GM19351 (cell line): Measurements from ENCODE around the gene LSM6.

ENCODE experiments used
- ATAC-seq: cut with Tn5 transposase; IDR thresholded peaks from one replicate; pipeline ENCODE4 v1.9.1; 2021; ENCODE audit warnings: mild to moderate bottlenecking, moderate library complexity; ENCODE audit not compliant: unreplicated experiment

LSM6 gene

DNA sequence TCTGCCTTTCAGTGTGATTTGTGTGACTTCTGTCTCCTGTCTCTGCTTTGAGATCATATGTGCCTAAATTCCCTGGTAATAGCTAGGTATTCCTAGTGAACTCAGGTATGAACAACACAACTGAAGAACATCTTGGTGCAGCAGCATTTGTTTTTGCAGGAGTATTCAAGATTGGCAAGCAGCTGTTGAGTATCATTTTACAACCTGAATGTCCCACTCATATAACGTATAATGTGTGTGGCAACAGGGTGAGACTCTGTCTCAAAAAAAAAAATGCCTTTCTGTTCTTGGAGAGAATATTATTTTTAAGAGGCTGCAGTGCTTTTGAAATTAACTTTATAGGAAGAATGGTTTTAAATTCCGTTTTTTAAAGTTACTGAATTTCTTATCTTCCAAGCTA lies 7.7 kb downstream of the LSM6 start:
- no peak for ATAC-seq

DNA sequence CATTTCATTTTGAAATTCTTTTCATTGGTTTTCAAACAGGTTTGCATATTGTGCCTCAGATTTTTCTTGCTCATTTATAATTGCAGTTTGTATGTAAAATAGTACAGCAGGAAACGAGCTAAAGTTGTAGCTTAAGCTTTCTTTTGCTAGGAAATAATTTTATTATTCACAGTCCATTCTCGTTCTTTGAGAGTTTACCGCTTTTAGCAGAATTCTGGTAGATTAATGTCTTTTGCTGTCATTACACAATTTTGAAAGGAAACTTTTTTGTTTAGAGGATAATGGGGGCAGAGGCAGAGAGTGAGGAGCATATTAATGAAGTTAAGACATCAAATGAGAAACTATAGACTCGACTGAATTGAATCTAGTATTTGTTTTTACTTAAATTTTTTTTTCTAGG lies 10.5 kb downstream of the LSM6 start:
- no peak for ATAC-seq

DNA sequence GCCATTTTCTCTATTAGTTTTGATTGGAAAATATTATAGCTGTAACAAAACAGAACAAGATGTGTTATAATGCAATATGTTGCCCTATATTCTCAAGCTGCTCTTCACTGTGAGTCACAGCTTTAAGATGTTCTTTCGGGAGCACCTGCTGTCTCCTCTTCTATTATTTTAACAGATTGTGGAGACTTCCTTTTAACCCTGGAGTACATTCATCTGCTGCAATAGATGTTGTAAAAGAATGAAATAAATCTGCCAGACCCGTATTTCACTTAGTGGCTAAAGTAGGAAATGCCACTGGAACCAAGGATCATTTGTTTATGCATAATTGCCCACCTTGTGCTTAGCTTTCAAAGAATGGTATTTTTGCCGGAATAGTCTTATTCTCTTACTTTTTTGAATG lies 11.1 kb downstream of the LSM6 start:
- ATAC-seq: no peak

DNA sequence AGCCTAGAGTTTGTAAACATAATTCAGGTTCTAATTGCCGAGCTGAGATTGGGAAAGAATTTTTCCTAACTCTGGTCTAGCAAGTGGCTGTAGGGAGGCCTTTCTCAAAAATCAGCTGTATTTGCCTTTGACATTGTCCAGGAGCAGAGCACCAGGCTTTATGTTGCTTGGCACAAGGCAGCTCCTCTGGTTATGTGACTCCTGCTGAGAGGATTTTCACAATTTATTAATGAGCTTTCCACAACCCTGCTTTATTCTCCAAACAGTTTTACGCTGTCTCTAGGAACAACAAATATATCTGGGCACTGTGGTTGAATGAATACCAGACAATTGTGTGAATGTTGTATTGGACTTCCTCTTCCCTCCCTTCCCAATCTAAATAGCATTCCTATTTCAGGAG lies 14.9 kb downstream of the LSM6 start:
- ATAC-seq: no peak

DNA sequence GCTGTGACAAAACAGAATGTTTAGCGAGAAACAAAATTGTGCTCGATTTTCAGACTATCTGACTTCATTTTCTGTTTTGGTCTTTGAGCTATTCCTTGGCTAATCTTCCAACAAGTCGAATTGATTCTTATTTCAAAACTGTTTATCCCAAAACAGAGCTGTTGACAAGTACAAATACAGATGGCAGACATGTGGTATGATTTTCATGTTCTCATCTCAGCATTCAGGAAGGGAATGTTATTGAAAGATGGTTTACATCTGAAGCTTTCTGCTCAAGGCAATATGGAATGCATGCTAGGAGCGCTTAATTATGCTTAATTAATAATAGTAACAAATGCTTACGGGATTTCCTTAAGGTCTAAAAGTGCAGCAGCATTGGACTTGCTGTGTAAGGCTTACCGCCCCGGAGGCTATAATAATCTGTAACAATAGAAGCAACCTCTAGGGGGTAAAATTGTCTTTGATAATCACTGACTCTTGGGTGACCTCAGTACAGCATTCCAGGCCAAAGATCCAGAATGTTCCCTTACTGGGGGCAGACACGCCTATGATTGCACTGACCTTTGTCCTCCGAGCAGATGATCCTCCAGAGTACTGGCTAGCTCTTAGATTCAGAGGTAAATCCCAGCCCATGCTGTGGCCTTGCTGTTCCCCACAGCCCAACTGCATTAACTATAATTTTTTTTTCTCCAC lies 16.4 kb downstream of the LSM6 start:
- ATAC-seq: no peak

DNA sequence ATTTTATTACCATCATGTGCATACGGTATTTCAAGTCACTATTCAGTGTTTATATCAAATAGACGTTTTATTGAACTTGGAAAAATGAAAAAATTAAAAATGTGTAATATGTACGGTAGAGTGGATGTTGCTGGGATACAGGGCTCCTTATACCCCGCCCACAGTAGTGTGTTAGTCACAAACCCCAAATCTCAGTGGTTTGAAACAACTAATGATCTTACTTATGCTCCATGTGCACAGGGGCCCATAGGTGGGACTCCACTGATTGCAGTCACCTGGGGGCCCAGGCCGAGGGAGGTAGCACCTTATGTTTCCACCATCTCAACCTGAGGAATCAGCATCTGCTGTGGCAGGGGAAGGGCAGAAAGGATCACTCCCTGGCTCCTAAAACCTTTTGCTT lies 18.1 kb downstream of the LSM6 start:
- no peak for ATAC-seq

DNA sequence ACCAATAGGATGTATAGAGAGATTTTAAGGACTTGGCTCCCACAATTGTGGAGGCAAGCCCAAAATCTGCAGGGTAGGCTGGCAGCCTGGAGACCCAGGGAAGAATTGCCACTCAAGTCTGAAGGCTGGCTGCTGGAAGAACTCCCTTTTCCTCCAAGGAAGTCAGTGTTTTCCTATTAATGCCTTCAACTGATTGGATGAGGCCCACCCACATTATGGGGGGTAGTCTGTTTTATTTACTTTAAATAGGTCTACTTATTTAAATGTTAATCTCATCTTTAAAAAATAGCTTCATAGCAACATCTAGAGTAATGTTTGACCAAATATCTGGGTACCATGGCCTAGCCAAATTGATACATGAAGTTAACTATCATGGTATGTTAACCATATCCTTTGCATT lies 18.7 kb downstream of the LSM6 start:
- no peak for ATAC-seq

DNA sequence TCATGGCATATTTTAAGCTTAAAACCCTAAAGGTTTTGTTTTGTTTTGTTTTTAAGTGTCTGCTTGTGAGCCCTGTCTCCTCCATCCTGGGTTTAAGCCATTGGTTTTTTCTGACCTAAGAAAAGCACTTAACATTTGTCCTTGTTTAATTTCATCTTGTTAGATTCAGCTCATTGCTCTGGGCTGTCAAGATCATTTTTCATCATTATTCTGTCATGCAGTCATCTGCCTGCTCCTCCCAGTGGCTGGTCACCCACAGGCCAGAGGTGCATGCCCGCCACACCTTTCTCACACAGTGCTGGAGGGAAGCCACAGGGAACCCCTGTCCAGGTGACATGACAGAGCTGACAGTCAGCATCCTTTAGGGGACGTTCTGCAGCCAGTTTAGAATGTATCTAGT lies 27.1 kb downstream of the LSM6 start:
- ATAC-seq: no peak

DNA sequence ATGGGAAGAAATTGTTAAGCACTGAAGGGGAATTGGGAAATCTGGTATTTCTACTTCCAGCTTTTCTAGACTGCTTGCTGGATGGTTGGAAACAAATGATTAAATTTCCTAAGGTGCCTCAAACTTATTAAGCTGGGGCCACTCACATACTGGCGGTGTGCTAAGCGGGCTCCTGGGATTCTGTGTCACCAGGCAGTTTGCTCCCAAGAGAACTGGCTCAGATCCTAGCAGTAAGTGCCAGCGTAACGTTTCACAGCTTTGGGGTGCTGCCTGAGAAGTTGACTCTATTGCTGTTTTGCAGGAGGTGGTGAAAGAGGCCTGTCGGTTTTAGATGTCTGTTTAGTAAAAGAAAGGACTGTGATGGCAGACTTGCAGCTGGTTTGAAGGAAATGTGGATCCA lies 31.9 kb downstream of the LSM6 start:
- no peak for ATAC-seq

DNA sequence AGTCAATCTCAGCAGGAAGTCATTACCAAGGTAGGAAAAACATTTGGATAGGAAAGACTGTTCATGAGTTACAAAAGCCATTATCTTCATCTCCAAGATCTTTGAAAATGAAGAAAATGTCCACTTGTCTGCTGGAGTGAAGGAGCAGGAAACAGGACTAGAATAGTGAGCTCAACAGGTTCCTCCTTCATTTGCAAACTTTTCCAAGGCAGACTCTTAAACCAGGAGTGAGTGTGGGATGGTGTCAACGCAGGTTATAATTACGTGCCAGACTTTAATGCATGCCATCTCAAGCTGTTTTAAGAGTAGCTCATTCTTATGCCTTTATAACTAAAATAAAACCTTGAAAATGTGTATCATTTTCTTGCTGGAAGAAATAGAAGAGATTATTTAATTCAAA lies 35.4 kb downstream of the LSM6 start:
- ATAC-seq: no peak

DNA sequence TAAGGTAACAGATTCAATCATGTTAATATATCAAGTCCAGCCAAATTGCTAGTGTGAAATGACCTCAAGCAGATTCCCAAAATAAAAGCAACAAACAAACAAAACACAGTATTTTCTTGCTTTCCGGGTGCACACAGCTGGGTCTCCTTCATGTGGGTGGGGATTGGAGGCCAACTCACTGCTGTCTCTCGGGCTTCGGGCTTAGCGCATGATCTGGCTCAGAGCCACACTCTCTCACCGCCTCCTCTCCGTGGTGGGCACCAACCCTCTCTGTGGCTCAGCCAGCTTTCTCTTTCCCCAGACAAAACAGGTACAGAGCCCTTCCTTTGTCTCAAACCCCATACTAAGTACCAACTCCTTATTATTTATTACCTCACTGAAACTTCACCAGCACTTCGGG lies 35.9 kb downstream of the LSM6 start:
- no peak for ATAC-seq

DNA sequence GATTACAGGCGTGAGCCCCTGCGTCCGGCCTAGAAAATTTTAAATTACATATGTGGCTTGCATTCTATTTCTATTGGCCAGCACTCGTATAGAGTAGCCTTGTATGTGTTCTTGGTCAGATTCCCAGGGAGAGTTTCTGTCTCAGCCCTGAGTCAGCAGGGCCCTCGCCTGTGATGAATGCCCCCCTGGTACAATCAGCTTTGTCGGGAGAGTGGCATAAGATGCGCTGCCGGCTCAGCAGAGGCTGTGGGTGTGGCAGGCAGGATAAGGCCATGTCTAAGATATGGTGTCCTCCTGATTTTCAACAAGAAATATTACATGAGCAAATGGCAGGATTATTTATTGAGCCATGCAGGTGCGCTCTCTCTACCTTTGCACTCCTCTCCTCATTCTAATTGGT lies 37.3 kb downstream of the LSM6 start:
- no peak for ATAC-seq

DNA sequence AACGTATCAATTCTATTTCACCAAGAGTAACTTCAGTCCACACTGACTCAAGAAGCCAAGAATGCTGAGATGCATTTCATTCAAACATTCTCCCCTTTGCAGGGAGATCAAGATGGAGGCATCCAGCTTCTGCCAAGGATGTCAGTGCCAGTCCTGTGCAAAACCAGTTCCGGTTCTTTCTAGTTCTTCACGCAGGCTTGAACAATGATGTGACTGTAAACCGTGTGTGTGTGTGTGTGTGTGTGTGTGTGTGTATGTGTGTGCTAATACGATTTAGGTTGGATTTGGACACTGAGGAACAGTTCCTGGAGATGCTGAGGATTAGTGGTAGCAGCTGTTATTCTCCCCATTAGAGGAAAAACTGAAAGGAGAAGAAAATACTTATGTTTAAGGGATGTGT lies 38.7 kb downstream of the LSM6 start, which contains the start of gene REELD1:
REELD1 (plus strand) TSS at position 301 of the 400 bp plus-strand sequence. CDS start 2,415 bp downstream, outside the sequence.
- ATAC-seq: no peak

DNA sequence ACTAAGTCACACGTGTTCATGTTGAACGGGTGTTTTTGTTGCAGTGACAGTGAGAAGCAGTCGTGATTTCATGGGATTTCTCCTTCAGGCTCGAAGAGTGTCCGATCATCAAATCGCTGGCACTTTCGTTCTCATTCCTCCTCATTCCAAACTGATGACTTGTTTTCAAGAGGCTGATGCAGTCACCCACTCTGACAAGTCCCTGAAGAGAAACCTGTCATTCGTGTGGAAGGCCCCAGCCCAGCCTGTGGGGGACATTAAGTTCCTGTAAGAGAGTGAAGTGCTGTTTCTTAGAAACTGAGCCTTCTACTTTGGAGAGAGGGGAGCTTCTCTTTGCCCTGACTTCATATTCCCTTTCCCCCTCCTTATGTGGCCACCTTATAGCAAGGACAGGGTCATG lies 46.8 kb downstream of the LSM6 start:
- ATAC-seq: no peak

DNA sequence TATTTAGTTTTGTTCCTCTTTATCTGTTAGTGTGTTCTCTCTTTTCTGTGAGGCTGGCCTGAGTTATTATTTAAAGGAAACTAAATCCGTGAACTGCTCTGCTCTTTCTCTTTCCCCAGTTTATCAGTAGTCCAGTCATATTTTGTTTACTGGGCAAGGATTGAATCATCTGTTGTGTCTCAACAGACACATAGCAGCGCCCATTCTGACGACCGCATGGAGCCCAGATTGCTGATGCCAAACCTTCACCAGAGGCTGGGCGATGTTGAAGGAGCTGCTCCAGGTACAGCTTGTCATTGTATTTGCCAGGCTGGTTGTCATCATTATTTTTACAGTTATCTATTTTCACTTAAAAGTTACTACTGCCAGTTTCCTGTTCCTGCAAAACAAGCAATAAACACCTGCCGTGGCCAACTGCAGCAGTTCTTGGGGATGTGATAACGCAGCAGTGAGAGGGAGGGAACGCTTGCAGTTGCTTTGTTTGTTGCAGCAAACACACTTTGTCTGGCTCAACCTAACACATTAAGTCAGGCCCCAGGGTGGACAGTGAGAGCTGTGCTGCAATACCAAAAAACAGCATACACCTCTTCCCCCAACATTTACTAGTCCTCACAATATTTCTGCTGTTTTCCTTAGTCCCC lies 48.9 kb downstream of the LSM6 start:
- no peak for ATAC-seq

DNA sequence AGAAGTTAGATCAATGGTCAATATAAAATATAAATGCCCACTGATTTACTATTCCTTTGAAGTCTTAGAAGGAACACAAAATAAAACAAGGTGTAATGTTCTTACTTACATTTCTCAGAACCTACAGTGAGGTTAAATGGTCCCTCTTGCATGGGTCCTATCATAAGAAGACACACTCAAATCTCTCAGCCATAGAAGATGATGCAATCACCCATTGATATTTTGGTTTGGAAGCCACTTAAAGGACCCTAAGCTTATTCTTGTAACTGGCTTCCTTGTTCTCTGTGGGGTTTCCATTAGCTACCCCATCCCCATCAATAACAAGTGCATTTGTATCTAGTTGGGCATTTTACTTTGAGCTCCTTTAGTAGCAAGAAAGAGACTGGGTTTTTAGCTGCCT lies 53.9 kb downstream of the LSM6 start:
- ATAC-seq: no peak

DNA sequence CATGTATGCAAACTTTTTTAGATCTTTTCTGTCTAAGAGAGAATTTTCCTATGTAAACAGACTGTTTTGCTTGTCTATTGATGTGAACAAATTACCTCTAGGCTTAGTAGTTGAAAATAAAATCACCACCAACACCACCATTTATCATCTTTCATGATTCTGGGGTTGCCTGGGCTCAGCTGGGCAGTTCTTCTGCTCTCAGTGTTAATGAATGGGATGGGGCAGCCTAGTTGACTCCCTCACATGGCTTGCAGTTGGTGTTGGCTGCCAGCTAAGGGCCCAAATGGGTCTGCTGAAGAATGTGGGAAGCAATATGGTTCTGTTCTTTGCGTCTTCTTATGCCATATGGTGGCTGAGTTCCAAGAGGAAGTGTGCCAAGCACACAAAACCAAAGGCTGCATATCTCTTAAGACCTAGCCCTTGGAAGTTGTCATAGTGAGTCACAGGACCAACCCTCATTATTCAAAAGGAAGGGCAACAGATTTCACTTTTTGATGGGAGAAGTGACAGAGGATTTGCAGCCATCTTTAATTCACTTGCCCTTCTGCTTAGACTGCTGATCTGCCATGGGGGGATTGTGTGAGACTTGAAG lies 56.7 kb downstream of the LSM6 start:
- no peak for ATAC-seq

DNA sequence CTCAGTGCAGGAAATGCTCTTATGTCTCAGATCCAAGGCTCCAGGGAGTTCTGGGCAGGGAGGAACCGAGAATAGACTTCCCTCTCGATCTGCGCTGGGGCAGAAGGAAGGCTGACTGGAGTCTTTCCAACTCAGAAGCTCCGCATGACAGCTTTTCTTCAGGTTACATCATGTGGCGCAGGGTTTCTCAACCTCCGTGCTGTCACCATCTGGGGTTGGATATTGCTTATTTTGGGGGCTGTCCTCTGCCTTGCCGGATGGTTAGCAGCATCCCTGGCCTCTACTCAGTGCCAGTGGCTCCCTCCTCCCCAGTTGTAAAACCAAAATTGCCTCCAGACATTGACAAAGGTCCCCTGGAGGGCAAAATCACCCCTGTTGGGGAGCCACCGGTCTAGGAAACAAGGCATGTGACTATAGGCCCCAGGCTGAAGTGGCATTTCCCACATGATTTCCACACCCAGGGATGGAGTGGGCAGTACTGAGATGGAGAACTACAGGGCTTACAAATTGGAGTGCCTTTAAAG lies 60.2 kb downstream of the LSM6 start:
- no peak for ATAC-seq

DNA sequence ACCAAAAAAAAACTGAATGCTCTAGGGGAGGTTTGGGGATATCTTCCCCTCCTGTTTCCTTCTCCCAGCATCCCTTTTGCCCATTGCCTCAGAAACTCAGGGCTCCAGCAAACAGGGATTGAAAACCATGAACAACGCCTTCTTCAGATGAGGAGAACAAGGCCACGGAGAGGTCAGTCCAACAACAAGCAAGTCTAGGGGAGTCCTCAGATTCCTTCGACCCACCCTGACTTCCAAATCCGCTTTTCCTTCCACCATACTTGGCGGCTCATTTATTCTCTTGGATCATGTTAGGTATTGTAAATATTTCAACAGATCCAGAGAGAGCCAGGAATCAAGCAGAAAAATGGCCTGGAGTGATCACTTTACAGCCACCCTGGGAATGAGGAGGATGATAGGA lies 60.7 kb downstream of the LSM6 start:
- ATAC-seq: no peak

DNA sequence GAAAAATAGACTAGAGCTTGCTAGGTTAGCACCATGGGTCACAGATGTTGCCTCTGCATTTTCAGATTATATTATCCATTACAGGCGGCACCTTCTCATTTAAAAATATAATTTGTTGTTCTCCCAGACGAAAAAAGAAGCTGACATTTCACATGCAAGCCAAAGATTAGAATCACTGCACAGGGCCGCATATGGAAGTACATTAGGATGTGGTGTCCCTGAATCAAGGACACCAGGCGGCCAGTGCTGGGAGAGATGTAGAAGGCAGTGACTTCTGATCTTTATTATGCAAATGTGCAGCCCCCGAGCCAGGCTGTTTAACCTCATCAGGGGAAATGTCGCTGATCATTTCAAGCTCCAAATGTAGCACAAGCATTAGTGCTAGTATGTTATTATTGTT lies 61.6 kb downstream of the LSM6 start:
- no peak for ATAC-seq

DNA sequence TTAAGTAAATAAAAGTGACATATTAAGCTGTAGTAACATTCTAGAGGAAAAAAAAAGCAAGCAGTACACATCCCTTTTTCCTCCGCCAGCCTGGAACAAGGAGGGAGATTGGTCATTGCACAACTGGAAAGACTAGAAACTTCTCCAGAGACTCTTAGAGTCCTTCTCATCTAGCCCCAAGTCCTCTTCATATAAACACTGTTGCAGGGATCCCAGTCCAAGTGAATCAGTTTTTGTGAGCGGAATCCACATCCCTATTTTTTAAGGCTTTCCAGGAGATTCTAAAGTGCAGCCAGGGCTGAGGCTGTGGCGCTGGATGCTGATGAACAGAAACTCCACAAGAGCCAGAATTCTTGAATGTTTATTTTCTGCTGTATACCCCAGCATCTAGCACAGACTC lies 62.6 kb downstream of the LSM6 start:
- ATAC-seq: no peak
